GM19023 (cell line): ENCODE measurements around the gene VCX2.
"Not testable (repeated sequence)": the region's sequence is repeated elsewhere in the genome, so short reads cannot be mapped to it uniquely, and the experiment has no call there.

Experiments used
- ATAC-seq: cut with Tn5 transposase; IDR thresholded peaks from one replicate; pipeline ENCODE4 v1.9.1; 2021; ENCODE audit warnings: mild to moderate bottlenecking, moderate library complexity; ENCODE audit not compliant: unreplicated experiment

Gene VCX2

DNA sequence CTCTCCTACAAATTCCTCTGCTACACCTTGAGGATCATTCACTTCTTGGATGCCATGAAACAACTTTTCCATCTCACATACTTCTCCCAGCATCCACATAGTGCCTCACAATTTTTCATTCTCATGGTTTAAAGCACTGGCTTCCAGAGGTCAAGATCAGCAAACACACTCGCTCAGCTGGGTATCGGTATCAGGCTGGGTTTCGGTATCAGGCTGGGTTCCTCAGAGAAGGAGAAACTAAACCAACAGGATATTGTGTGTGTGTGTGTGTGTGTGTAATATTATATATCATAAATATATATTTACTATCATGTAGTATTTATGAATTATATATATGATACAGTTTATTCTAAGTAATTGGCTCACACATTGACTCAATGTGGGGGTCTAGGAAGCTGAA lies at the start of gene VCX2:
Gene VCX2 (minus strand): TSS at position 99 of the 400 bp plus-strand sequence. CDS start 624 bp downstream, outside the sequence.
- not testable (repeated sequence) for ATAC-seq

DNA sequence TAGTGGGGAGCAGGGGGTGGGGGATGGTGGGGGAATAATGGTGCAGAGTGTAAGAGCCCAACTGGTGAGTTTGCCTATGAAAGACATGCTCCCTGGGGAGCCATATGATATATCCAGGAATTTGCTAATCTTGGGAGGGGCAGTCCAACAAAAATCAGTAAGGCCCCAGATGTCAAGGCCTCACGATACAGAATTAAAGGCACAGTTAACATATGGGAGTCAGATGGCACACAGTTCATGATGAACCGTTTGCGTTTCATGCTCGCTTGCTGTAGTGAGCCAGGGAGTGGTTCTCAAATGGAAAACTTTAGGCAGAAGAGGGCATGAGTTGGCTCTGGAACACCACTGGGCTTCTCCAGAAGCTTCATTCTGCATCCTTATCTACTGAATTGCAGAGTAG lies 33.9 kb upstream of the VCX2 start:
- no peak for ATAC-seq

DNA sequence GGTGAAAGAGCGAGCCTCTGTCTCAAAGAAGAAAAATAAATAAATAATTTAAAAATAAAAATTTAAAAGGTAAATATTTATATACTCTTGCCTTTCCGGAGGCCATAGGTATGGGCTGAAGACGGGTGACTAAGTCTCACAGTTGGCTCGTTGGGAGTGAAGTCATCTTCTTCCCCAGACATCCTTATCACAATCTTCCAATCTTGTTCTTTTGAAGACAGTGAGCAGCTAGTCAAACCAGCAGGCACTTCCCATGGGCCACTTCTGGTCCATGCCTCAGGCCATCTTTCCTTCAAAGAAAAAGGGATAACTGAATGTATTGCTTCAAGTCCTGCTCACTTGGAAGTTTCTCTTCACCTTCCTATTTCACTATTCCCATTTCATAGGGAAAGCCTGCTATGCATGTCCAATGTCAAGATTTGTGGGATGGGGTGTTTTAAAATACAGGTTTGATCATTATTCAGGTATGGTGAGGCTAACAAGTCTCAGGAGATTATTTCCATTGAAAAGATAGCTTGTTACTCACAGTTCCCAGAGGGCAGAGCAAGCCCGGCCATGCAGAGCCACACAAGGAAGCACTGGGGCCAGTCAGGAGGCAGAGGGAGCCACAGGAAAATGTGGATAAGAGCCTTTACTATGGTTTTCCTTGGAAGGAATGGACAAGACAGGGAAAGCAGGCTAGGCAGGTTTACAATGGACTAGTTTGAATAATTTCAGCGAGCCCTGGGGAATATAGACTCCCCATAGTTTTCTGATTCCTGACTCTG lies 33.3 kb upstream of the VCX2 start:
- no peak for ATAC-seq

DNA sequence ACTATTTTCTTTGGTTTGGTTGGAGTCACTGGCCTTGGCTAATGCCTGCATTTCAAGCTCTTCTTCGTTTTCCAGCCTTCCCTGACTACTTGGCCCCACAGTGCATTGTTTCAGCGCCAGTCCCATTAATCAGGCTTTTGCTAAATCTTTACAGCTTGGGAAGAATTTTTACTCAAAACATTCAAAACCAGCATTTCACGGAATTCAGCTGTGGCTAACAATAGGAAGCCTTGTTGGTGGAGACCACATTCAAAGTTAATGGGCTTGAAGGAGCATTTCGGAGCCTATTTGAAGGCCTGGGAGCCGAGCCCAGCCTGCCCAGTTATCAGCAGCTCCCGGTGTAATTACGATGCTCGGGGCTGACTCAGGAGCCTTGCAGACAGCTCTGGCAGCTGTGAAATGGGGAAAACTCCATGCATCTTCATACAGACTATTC lies 30.8 kb upstream of the VCX2 start:
- no peak for ATAC-seq

DNA sequence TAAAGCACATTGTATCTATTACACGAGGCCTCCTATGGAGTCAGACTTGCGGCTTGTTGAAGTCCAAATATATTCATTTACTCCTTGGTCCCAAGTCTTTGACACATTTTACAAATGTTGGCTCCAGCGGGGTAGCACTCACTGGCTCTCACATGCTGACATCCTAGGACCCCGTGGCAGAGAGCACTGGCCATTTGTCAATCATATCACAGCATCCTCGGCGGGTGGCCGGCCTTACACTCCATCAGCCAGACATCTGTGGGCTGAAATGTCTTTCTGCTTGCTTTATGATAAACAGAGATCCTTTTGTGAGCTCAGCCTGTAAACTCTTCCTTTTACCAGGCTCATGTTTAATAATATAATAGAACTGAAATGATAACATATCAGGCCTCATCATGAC lies 25.7 kb upstream of the VCX2 start:
- no peak for ATAC-seq

DNA sequence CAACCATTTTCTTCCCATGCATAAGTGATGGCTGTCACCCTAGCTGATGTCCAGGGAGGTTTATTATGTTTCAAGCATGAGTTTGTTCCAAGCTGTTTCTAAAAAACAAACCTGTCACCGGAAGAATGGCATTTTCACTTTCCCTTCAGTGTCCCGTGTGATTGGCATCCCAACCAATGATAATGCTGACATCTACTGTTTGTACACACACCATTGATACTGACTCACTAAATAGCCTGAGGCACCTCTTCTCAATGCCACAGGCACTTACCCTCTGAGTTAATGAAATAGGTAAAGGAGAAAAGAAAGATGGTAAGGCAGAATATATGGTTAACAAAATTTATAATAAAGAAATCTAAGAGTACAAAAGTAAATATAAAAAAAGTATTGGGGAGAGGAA lies 23.1 kb upstream of the VCX2 start:
- ATAC-seq = no peak

DNA sequence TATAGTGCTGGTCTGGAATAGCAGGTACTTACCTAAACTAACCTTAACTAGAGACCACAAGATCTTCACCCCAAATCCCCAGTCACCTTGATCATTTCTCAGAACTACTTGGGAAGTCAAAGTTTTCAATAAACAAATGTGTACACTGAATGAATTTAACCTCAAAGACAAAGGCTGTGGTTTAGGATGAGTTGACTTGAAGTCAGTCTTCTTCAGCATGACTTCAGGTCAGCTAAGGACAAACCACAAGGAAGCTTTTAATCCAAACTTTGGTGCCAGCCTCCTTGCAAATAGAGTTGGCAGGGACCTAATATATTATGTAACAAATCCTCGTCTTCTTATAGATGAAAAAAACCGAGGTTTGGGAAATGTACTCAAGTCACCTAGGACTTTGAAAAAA lies 21.2 kb upstream of the VCX2 start:
- no peak for ATAC-seq

DNA sequence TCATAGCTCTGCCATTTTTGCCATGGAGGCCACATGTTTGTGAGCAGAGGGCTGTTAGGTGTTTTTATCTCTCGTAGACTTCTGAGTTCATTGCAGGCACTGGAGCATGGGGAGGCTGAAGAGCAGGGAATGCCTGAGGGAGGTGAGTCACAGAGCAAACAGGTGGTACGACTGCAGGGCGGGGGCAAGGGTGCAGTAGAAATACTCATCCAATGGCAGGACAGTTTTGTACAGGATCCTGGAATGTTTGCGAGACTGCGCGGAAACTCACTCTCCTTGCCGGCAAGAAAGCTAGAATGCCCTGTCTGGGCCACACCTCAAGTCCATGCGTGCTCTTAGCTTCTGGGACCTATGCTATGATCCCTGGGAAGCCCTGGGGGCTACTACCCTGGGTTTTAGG lies 20.0 kb upstream of the VCX2 start:
- no peak for ATAC-seq

DNA sequence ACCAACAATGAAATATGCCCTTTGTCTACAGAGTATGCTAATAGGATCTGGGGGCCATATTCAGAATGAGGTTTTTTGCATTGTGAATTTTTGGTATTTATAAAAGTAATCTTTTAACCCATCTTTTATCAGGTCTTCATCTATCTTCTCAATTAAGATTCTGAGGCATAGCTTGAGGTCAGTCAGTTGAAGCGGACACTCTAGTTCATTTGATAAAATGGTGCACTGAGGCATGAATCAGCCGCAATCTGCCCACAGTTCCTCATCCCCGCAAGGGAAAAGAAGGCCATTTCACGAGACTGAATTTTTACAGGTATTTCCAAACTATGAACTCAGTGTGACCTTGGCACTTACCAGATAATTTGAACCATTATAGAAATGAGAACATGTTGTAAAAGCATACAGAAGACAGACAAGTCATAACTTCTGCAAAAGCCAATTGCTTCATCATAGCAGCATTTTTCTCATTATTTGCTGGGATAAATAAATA lies 19.3 kb upstream of the VCX2 start:
- ATAC-seq = no peak

DNA sequence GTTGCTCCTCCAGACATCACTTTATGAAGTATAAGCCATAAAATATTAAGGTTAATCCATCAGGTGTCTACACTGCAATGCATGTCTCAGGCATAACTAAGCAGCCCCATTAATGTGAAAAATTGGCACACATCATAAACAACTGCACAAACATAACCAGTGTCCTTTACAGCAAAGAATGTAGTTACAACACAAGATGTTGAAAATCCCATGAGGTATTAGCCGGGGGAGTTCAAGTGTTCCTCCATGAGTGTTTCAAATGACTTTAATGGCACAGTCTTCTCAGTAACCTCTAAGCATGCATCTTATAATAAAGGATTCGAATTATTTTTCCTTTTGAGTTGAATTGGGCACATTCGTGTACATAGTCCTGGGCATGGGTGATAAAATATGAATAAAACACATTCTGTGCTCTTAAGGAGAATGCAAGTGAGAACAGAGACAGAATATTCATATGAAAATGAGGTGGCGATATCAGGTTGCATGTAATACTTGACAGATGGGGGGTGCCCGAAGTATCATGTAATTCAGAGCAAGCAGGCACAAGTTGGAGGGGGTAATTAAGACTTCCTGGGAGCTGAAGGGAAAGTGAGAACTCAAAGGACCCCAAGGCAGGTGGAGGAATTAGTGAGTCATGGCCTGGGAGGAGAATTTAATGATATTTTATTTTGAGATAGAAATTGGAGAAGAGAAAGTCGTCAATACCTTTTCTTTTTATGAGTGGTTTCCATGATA lies 18.2 kb upstream of the VCX2 start:
- ATAC-seq = no peak

DNA sequence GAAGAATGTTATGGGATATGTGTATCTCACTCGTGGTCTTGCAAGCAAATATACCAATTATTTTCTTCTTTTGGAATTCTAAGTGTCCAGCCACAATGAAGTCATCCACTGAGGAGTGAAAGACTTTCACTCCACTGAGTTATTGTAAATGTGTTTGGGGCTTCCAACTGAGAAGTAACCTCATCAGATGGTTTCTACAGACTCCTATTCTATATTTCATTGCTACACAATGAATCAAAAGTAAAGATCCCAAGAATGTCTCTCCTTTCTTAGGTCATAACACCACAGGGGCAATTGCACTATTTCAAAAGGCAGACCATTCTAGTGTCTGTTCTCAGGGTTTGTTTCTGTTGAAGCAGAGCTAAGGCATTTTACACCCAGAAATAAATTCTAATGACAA lies 12.3 kb upstream of the VCX2 start:
- ATAC-seq = no peak

DNA sequence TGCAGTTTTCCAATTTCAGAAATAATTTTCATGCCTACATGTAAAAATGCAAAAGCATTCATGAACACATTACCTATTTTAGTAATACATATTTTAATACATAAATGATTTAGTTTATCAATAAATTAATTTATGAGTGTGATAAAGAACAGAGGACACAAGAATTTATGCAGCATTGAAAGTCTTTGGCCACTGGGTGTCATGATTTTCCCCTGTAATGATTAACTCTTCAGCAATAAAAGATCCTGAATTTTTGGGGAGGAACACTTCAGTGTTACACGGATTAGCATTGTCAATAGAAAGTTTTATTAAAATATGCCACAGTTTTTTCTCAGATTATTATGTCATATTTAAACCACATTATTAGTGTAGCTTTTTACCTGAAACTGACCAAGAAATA lies 8.6 kb upstream of the VCX2 start:
- no peak for ATAC-seq

DNA sequence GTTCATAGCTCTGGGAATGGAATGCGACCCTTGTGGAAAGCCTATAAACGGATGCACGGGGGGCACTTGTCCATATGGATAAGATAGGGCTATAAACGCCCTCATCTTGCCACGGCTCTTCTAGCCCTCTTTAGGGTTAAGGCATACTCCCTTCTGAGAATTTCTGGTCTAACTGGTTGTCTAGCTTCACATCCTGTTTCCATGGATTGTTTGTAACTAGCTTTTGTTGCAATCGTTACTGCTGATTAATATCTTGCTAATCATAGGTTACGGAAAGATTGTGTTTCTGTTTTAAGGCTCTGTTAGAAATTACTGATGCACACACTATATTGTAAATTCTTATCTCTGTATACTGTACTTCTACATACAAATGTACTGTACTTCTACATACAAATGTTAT lies 17.1 kb downstream of the VCX2 start:
- not testable (repeated sequence) for ATAC-seq

DNA sequence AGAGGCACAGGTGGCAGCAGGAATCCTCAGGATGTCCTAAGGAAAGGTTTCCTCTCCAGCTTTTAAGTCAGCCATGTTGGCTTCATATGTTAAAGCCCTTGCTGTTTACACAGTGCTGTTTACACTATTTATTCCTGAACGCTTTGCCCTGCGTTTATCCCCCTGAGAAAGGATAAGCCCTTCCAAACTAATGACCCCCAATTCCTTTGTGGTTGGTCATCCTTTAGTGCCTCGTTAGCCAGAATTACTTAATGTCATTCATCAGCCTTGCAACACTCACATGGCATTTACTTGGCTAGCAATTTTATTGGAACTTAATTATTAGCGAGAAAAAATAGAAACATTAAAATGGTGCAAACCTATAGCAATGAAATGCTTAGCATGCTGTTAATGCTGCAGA lies 23.8 kb downstream of the VCX2 start:
- ATAC-seq = no peak

DNA sequence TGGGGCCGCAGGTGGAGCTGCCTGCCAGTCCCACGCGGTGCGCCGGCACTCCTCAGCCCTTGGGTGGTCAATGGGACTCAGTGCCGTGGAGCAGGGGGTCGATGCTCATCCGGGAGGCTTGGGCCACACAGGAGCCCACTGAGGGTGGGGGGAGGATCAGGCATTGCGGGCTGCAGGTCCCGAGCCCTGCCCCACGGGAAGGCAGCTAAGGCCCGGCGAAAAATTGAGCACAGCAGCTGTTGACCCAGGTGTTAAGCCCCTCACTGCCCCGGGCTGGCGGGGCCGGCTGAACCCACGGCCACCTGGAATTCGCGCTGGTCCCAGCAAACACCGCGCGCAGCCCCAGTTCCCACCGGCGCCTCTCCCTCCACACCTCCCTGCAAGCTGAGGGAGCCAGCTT lies 26.1 kb downstream of the VCX2 start:
- ATAC-seq = no peak

DNA sequence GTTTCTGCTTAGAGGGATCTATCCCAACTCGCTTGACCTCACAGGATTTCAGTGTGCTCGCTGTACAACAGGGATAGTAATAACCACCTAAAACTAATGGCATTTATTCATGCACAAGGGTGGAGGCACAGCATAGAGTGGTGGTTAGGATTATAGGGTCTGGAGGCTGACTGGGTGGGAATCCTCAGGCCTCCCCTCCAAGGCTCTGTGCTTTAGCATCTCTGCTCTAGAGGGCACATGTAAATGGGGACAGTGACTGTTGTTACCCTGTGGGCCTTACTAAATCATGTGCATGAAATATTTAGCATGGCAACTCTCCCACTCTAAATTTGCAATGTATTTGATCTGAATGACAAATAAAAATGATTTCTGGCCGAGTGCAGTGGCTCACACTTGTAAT lies 29.2 kb downstream of the VCX2 start:
- no peak for ATAC-seq

DNA sequence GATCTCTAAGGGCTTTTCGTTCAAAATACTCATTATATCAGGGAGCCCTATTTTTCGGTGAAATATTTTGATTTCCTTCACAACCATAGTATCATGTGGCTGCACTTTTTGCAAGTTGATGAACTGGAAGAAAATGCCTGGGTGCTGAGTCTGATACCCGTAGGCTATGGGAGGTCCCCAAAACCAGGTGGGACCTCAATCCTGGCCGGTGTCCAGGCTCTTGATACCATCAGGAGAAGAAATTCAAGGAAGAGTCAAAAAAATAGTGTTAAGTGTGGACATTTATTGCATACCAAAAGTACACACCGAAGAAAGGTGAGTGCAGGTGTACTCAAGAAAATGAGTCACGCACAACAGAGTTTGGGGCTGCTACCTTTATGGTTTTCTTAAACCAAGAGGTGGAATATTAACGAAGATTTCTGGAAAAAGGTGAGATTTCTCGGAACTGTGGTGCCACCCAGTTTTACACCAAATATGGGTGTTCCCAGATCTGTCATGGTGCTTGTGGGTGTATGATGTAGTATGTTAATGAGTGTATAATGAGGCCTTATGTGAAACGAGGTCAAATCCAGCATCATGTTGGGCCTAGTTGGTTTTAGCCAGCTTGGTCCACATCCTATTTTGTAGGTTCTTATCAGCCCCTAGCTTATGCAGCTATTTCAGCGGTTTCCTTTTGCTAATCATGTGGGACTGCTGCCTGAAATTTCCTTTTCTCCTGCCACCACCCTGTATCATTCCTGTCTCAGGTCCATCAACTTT lies 29.9 kb downstream of the VCX2 start:
- ATAC-seq = no peak

DNA sequence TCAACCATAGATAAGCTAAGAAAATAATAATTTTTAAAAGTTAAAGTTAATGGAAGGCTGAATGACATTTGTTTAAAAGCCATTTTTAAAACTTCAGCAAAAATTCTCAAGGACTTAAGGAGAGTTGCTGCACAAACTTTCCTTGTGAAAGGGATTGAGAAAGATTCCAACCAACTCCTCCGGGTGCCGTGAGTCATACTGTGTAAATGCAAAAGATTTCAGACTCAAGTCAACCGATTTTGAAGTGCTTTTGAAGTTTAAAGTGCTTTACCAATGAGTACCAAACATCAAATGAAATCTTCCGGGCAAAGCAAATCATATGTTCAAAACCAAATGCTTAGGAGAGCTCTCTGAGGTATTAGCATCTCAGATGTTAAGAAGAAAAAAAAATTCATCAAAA lies 31.4 kb downstream of the VCX2 start:
- ATAC-seq = no peak

DNA sequence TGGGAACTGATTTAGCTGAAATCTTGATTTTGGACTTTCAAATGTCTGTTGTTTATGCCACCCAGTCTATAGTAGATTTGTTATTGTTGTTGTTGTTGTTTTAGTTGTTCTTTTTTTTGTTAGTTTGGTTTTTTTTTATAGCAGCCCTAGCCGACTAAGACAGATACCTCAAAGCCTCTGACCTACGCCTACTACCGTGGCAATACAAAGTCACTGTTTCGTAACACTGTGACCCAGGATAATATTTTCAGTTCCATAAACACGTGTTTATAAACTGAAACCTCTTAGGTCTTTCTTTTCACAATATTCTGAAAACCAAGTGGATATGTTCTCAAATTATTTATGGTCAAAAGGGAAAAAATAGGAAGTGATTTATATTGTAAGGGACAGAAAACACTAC lies 32.8 kb downstream of the VCX2 start:
- no peak for ATAC-seq

DNA sequence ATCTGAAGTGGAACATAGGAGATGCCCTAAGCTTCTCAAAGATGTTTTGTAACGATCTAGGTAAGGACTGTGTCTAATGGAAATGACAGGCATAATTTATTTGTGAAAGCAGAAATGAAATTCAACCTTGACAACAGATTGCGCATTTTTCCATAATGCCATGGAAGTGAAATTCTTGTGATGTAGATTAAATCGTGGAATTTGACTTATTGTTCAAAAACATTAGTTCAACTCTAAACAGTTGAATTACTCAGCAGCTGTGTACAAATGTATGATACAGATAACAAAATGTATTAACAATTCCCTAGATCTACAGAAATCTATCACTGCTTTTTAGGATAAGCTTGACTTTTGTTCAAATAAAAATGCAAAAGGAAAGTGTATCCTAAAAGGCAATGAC lies 44.4 kb downstream of the VCX2 start:
- no peak for ATAC-seq

DNA sequence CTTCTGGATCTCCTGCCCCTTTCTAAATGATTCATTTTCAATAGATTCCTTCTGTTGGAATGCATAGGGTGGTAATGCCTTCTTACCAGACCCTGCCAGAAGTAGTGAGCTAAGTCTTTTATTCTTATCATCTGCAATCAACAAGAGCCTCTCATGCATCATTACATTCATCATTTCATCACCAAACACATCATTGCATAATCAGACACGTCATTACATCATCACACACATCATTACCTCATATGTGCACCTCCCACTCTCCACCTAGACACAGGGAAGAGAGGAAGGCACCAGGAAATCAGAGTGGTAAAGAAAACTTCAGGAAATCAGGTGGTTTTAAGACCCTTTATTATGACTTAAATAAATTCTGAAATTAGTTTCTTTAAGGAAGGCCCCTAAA lies 45.0 kb downstream of the VCX2 start:
- no peak for ATAC-seq

DNA sequence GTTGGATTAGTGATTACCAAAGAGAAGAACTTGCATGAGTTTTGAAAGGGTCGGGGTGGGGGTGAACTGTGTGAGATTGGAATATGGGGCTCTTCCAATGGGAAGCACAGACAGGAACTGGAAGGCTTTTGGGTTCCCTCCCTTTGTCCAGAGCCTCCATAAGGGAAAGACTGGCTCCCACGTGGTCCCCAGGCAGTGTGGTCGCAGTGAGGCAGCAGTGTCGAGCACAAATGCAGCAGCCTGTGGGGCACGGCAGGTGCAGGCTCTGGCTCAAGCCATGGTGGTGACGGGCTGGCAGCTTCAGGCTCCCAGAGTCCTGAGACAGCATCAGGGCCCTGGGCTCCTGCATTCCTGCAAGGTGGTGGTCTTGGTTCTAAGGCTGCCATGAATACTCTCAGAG lies 45.5 kb downstream of the VCX2 start:
- no peak for ATAC-seq
